LNCaP clone FGC (cell line): ENCODE results near the gene CERT1.

Source experiments
- DNase-seq: peaks from one replicate; pipeline ENCODE4 v3.0.0-alpha.2; 2011; ENCODE audit warnings: low read depth
- H3K4me3 ChIP-seq: 2 replicates; pipeline ENCODE4 v1.5.1; 2011; ENCODE audit warnings: mild to moderate bottlenecking, low read depth, low read length, control low read depth
- CTCF ChIP-seq: IDR thresholded peaks from 2 replicates; pipeline ENCODE4 v1.5.1; 2012; ENCODE audit warnings: mild to moderate bottlenecking; ENCODE audit not compliant: control insufficient read depth, insufficient read depth; ENCODE audit errors: extremely low read depth

The CERT1 gene

GRCh38 chr5:75341934-75342333, 169.5 kb downstream of the CERT1 start:
- no peak for DNase-seq
- H3K4me3 ChIP-seq, result no peak overlapping the region
- TF ChIP-seq CTCF, result no peak

GRCh38 chr5:75340714-75341478, 170.5 kb downstream of the CERT1 start:
- H3K4me3 ChIP-seq, result no peak overlapping the region
- DNase-seq, result no peak
- no peak for TF ChIP-seq CTCF

GRCh38 chr5:75338408-75338807, 173.0 kb downstream of the CERT1 start:
- no peak for TF ChIP-seq CTCF
- no peak for DNase-seq
- peak overlapping the region; percentile 91 for H3K4me3 ChIP-seq

GRCh38 chr5:75337366-75338021, 173.9 kb downstream of the CERT1 start:
- H3K4me3 ChIP-seq, result peak overlapping the region; percentile 91
- no peak for DNase-seq
- no peak for TF ChIP-seq CTCF

GRCh38 chr5:75336615-75337336, 174.7 kb downstream of the CERT1 start, which contains the start of gene HMGCR:
TSS of gene HMGCR (plus strand) at chr5:75337220. CDS start at chr5:75342606, 5,386 bp downstream.
- H3K4me3 ChIP-seq, result peak within 1 kb of the TSS; percentile 91
- peak; percentile 36 for TF ChIP-seq CTCF

GRCh38 chr5:75335952-75336614, 175.3 kb downstream of the CERT1 start:
- TF ChIP-seq CTCF, result peak; percentile 30
- H3K4me3 ChIP-seq, result peak overlapping the region; percentile 91
- DNase-seq, result peak; percentile 82

More at GRCh38 chr5:75336615-75337336, 174.7 kb downstream of the CERT1 start, which contains the start of gene HMGCR:
- peak; percentile 99 for DNase-seq
